Muscle of back (tissue), 11 donors: Measurements from ENCODE around the gene ATP10A. TPM values are rescaled to one million over a fixed set of nuclear protein-coding genes. Genes with fewer than 3 reads are reported as not detected.
"Not testable (repeated sequence)": the region's sequence is repeated elsewhere in the genome, so short reads cannot be mapped to it uniquely, and the experiment has no call there.

ENCODE experiments used
- DNase-seq, 3 donors: peaks; one replicate each; pipeline versions ENCODE4 v3.0.0 to v3.0.0-alpha.2; 2013
- polyA plus RNA-seq, 10 donors: library from polyadenylated mRNA; unstranded; fragments of 120-200 nt; gene quantifications; one replicate each; pipeline ENCODE4 v1.2.1, GENCODE V29; 2013; ENCODE audit not compliant: insufficient read length in 10 of 10

The ATP10A gene
- polyA plus RNA-seq, 10 donors, result 2.3 to 4.1 (median 2.8) TPM

GRCh38 chr15:25884370-25884769 is 21.2 kb upstream of the ATP10A start:
- no peak for DNase-seq

GRCh38 chr15:25883463-25884259 is 20.5 kb upstream of the ATP10A start:
- DNase-seq, result peak in 1 of 3 donors; percentile 92

DNA sequence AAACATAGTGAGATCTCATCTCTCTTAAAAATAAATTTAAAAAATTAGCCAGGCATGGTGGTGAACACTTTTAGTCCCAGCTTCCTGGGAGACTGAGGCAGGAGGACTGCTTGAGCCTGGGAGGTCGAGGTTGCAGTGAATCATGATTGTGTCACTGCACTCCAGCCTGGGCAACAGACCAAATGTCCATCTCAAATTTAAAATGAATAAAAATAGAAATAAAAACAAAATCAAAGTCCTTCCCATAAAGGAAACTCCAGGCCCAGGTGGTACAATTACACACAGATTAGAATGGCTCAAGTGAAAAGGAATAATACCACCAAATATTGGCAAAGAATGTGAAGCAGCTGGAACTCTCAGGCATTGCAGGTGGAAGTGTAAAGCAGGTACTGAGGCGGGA is 19.3 kb upstream of the ATP10A start:
- DNase-seq, result no peak

DNA sequence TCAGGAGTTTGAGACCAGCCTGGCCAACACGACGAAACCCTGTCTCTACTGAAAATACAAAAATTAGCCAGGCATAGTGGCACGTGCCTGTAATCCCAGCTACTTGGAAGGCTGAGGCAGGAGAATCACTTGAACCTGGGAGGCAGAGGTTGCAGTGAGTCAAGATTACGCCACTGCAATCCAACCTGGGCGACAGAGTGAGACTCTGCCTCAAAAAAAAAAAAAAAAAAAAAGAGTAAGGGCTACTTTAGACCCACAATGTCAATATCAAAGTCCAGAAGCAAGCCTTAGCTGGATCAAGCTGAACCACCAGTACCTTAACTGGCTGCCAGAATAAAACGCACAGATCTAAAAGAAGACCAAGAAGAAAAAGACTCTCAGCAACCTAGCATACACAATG is 17.8 kb upstream of the ATP10A start:
- DNase-seq, result not testable (repeated sequence)

- no peak for DNase-seq
Observed at GRCh38 chr15:25880411-25880810, 17.3 kb upstream of the ATP10A start.

- DNase-seq, result peak in 1 of 3 donors; percentile 64
Observed at GRCh38 chr15:25879438-25879837, 16.3 kb upstream of the ATP10A start.

DNA sequence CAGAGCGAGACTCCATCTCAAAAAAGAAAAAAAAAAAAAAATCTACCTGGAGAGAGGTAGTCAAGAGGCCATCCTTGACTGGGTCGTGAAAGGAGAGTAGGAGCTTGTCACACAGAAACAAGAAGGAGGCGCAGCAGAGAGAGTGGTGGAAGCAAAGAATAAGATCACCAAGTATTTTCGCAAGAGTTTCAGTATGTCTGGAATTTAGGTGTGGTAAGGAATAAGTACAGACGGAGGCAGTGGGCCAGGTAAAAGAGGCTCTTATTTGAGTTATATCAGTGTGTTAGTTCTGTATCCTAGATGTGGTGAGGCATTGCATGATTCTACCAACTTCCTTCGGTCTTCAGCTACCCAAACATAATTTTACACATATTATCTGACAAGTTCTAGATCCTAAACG is 14.6 kb upstream of the ATP10A start:
- no peak for DNase-seq

- DNase-seq, result no peak
Observed at GRCh38 chr15:25876231-25877140, 13.4 kb upstream of the ATP10A start.

DNA sequence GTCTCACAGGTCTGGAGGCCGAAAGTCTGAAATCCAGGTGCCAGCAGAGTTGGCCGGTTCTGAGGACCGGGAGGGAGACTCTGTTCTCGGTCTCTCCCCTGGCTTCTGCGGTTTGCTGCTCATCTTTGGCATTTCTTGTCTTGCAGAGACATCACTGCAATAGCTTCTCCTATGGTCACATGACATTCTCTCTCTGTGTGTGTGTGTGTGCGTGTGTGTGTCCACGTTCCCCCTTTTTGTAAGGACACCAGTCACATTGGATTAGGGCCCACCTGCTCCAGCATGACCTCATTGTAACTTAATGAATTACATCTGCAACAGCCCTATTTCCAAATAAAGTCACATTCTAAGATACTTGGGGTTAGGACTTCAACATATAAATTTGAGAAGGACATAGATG is 12.4 kb upstream of the ATP10A start:
- no peak for DNase-seq

DNA sequence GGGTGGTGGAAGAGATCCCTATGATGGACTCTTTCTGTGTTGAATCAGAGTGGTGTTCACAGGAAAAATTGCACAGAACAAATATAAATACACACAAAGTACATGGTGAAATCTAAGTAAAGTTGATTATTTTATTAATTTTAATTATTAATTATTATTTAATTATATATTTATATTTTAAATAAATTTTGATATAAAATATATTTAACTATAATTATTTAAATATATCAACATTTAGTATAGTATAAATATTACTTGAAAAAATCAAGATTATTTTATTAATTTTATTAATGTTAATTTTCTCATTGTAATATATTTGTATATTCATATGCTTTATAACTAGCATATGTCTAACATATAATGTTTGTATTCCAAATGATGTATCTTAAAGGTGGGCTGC is 11.3 kb upstream of the ATP10A start:
- DNase-seq, result no peak

- no peak for DNase-seq
Observed at GRCh38 chr15:25871403-25871802, 8.3 kb upstream of the ATP10A start.

GRCh38 chr15:25870938-25871337 is 7.8 kb upstream of the ATP10A start:
- DNase-seq, result peak in 2 of 3 donors; percentile 53 to 72

- no peak for DNase-seq
Observed at GRCh38 chr15:25869701-25870100, 6.6 kb upstream of the ATP10A start.

DNA sequence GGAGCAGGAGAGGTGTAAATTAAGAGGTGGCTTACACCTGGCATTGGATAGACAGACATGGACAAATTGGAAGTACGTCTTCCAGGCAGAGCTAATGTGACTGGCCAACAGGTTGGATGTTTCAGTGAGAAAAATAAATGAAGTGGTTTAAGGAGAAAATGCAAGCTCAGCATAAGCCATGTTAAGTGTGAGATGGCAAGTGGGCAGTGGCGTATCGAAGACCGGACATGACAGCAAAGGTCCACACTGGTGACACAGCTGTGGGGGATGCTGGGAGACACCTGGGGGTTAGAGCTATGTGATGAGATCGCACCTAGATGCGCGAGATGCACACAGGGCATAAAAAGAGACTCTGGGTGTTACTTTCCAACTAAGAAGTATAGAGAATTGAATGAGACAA is 3.7 kb upstream of the ATP10A start:
- DNase-seq, result no peak

- DNase-seq, result no peak
Observed at GRCh38 chr15:25866251-25866650, 3.1 kb upstream of the ATP10A start.

GRCh38 chr15:25864966-25865365 is 1.8 kb upstream of the ATP10A start:
- no peak for DNase-seq

- no peak for DNase-seq
Observed at GRCh38 chr15:25863968-25864580, 947 bp upstream of the ATP10A start.

DNA sequence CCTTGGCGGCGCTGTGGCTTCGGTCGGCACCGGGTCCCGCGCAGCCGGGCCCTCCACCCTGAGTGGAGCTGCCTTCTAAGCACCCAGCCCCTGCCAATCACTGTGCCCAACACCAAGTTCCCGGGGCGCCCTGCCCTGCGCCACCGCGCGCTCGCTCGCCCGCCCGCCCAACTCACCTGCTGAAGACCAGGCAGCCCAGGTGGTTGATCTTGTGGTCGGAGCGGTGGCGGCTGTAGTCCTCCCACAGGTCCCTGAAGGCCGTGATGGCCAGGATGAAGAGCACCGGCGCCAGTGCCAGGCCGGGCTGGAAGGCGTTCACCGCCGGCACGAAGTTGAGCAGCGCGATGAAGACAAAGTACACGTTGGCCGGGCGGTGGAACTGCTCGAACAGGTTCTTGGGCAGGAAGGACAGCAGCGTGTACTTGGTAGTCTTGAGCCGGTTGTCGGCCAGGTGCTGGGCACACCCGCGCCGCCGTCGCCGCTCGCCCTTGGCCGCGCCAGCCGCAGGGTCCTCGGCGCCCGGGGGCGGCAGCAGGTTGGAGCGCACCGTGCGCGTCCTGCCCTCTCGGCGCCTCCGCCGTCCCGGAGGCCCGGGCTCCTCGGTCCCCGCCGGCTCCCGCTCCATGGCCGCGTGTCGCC is 536 bp downstream of the ATP10A start:
- peak in 1 of 3 donors; percentile 77 for DNase-seq

DNA sequence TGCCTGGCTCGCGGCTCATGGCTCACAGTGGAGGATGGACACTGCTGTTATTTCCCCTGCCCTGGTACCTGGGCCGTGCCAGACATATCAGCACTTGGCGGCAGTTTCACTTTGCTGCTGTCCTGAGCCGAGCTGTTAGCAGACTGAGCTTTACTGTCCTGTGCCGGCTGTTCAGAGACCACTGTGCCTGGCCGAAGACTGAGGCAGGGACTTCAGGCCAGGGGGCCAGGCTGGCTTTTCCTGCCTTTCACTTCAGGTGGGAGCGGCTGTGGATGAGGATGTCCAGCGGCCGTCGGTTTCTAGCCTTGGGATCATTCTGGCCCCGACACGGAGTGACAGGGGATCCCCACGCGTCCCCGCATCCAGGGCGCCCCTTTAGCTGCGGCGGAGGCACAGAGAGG is 1.1 kb downstream of the ATP10A start:
- DNase-seq, result peak in 1 of 3 donors; percentile 67

GRCh38 chr15:25860885-25861866 is 2.0 kb downstream of the ATP10A start:
- peak in 1 of 3 donors; percentile 51 for DNase-seq
